Ishikawa (cell line): ENCODE measurements around the gene HIBADH.

Experiments
- CEBPB ChIP-seq: IDR thresholded peaks from 2 replicates; pipeline ENCODE4 v1.6.1; 2012
- CREB1 ChIP-seq: IDR thresholded peaks from 2 replicates; pipeline ENCODE4 v1.6.1; 2012; ENCODE audit warnings: low read depth
- EGR1 ChIP-seq: IDR thresholded peaks from 2 replicates; pipeline ENCODE4 v1.6.1; 2012
- EP300 ChIP-seq: IDR thresholded peaks from 2 replicates; pipeline ENCODE4 v1.6.1; 2012; ENCODE audit warnings: borderline replicate concordance
- FOXM1 ChIP-seq: IDR thresholded peaks from 2 replicates; pipeline ENCODE4 v1.6.1; 2012; ENCODE audit warnings: low read depth, borderline replicate concordance
- MAX ChIP-seq: IDR thresholded peaks from 2 replicates; pipeline ENCODE4 v1.6.1; 2012
- NFIC ChIP-seq: IDR thresholded peaks from 2 replicates; pipeline ENCODE4 v1.6.1; 2012
- REST ChIP-seq: IDR thresholded peaks from 2 replicates; pipeline ENCODE4 v1.6.1; 2012; ENCODE audit warnings: low read depth, mild to moderate bottlenecking
- TAF1 ChIP-seq: IDR thresholded peaks from 2 replicates; pipeline ENCODE4 v1.6.1; 2012; ENCODE audit warnings: low read depth, mild to moderate bottlenecking
- TCF12 ChIP-seq: IDR thresholded peaks from 2 replicates; pipeline ENCODE4 v1.6.1; 2012; ENCODE audit warnings: low read depth
- USF1 ChIP-seq: IDR thresholded peaks from 2 replicates; pipeline ENCODE4 v1.6.1; 2012
- YY1 ChIP-seq: IDR thresholded peaks from 2 replicates; pipeline ENCODE4 v1.6.1; 2012; ENCODE audit warnings: low read depth

GRCh38 chr7:27700501-27700900 is 37.8 kb upstream of the HIBADH start:
- TF ChIP-seq MAX, result no peak
- TF ChIP-seq YY1, result no peak
- no peak for TF ChIP-seq EP300
- no peak for TF ChIP-seq TCF12
- TF ChIP-seq FOXM1, result no peak
- no peak for TF ChIP-seq EGR1
- no peak for TF ChIP-seq CREB1
- no peak for TF ChIP-seq TAF1
- TF ChIP-seq CEBPB, result no peak
- no peak for TF ChIP-seq REST
- no peak for TF ChIP-seq USF1
- TF ChIP-seq NFIC, result no peak
